Measurements from ENCODE around the gene C6orf163.
"Not testable (repeated sequence)": the region's sequence is repeated elsewhere in the genome, so short reads cannot be mapped to it uniquely, and the experiment has no call there.

The C6orf163 gene

DNA sequence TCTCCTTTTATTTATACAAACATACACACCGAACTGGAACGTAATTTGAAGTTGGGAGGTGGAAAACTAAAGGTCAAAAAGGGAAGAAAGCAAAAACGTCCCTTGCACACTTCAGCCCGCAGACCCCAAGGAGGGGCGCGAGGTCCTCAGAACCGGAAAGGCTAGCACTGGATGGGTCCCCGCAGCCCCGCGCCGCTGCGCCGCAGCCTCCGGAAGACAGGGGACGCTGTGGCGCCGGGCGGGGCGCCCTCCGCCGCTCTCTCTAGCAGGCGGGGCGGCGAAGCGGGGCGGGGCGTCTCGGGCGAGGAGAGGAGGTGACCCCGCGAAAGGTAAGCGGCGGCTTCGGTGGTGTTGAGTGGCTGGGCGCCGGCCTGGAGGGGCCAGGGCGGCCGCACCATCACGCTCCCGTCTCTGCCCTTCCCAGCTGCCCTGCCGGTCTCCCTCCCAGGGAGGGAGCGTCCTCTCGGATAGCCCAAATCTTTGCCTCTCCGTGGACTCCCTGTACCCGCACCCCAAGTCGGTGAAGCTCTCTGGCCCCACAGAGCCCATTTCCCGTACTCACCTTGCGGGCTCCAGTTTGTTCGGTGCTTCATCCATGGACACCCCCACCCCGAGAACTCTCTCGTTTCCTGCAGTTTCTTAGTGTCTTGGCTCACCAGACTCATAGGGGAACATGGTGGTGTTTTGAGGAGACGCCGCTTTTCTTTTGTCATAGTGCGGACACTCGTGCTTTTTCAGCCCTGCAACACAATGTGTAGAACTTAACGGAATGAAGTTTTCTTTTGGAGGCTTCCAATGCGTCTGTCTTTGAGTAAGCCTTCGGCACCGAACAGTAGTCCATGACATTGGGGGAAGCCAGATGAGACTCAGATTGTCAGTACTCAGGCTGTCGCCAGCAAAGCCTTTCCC, 22.1 kb upstream of the C6orf163 start, which contains the start of gene SMIM8:
TSS of gene SMIM8 (plus strand) at position 285 of the 909 bp plus-strand sequence. CDS start 14,444 bp downstream, outside the sequence.
- no peak for DNase-seq (ENCODE audit: low read depth)
- H3K4me3 ChIP-seq (ENCODE audit: control insufficient read depth, low read depth, low read length): peak within 1 kb of the TSS; percentile 90
- TF ChIP-seq, protein P1, sequence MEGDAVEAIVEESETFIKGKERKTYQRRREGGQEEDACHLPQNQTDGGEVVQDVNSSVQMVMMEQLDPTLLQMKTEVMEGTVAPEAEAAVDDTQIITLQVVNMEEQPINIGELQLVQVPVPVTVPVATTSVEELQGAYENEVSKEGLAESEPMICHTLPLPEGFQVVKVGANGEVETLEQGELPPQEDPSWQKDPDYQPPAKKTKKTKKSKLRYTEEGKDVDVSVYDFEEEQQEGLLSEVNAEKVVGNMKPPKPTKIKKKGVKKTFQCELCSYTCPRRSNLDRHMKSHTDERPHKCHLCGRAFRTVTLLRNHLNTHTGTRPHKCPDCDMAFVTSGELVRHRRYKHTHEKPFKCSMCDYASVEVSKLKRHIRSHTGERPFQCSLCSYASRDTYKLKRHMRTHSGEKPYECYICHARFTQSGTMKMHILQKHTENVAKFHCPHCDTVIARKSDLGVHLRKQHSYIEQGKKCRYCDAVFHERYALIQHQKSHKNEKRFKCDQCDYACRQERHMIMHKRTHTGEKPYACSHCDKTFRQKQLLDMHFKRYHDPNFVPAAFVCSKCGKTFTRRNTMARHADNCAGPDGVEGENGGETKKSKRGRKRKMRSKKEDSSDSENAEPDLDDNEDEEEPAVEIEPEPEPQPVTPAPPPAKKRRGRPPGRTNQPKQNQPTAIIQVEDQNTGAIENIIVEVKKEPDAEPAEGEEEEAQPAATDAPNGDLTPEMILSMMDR (IDR thresholded peaks at IDR 0.05; ENCODE audit: control insufficient read depth, insufficient read depth, low read depth, low read length, missing control alignments): peak; percentile 81

DNA sequence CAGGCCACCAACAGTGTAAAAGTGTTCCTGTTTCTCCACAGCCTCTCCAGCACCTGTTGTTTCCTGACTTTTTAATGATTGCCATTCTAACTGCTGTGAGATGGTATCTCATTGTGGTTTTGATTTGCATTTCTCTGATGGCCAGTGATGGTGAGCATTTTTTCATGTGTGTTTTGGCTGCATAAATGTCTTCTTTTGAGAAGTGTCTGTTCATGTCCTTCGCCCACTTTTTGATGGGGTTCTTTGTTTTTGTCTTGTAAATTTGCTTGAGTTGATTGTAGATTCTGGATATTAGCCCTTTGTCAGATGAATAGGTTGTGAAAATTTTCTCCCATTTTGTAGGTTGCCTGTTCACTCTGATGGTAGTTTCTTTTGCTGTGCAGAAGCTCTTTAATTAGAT, 20.7 kb upstream of the C6orf163 start:
- H3K4me3 ChIP-seq (ENCODE audit: control insufficient read depth, low read depth, low read length); DNase-seq (ENCODE audit: low read depth): not testable (repeated sequence)

DNA sequence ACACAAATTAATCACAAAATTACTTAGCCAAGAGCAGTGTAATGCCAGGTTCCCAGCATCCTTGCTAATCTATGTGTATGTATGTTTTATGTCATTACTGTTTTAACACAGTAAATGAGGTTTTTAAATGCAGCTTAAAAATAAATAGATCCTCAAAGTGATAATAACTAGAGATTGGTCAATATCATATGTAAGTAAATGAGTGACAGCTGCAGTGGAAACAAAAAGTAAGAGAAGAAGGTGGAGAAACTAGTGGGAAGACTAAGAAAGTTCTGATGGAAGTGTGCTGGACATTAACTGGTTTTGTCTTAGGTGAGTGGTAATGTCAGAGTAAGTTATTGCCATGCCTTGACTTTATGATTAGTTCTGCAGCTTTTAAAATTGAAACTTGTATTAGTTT, 13.7 kb upstream of the C6orf163 start:
- DNase-seq (ENCODE audit: low read depth): no peak
- TF ChIP-seq, protein P1 (IDR thresholded peaks at IDR 0.05; ENCODE audit: control insufficient read depth, insufficient read depth, low read depth, low read length, missing control alignments): no peak
- H3K4me3 ChIP-seq (ENCODE audit: control insufficient read depth, low read depth, low read length): no peak overlapping the region

DNA sequence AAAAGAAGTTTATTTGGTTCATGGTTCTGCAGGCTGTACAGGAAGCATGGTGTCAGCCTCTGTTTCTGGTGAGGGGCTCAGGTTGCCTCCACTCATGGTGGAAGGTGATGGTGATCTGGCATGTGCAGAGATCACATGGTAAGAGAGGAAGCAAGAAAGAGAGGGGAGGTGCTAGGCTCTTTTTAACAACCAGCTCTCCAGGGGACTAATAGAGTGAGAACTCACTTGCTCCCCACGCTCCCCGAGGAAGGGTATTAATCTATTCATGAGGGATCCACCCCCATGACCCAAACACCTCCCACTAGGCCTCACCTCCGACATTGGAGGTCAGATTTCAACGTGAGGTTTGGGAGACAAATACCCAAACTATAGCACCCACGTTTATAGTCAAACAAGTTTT, 11.6 kb upstream of the C6orf163 start:
- H3K4me3 ChIP-seq (ENCODE audit: control insufficient read depth, low read depth, low read length): no peak overlapping the region
- TF ChIP-seq, protein P1 (IDR thresholded peaks at IDR 0.05; ENCODE audit: control insufficient read depth, insufficient read depth, low read depth, low read length, missing control alignments): no peak
- DNase-seq (ENCODE audit: low read depth): no peak

DNA sequence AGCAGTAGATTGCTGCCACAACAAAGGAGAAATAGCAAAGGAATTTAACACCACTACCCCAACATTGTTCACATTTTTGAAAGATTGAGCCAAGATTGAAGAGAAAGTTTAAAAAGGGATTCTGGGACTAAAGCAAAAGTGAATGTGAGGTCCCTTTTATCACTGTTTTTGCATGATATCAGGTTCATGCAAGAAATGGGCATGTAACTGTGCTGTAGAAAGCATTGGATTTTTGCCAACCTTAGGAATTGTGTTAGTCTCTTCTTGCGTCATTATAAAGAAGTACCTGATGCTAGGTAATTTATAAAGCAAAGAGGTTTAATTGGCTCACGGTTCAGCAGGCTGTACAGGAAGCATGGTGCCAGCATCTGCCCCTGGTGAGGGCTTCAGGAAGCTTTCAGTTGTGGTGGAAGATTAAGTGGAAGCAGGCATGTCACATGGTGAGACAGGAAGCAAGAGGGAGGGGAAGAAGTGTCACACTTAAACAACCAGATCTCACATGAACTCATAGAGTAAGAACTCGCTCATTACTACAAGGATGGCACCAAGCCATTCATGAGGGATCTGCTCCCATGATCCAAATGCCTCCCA, 10.9 kb upstream of the C6orf163 start:
- no peak overlapping the region for H3K4me3 ChIP-seq (ENCODE audit: control insufficient read depth, low read depth, low read length)
- DNase-seq (ENCODE audit: low read depth): no peak
- TF ChIP-seq, protein P1 (IDR thresholded peaks at IDR 0.05; ENCODE audit: control insufficient read depth, insufficient read depth, low read depth, low read length, missing control alignments): no peak

DNA sequence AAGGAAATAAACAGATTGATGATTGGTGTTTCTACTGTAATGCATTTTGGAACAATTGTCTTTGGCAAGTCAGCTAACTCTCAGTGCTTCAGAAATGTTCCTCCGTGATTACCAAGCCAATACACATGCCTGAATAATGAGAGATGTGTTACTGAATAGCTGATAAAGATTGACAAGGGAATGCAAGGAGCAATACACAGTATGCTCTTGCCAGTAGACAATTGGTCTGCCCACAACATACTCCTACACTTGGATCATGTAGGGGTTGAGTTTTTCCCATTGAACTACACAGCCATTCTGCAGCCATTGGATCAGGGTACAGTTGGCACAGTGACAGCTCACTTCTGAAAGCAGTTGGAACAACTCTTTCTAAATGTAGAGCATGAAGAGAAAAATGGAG, 9.9 kb upstream of the C6orf163 start:
- TF ChIP-seq, protein P1 (IDR thresholded peaks at IDR 0.05; ENCODE audit: control insufficient read depth, insufficient read depth, low read depth, low read length, missing control alignments): no peak
- no peak overlapping the region for H3K4me3 ChIP-seq (ENCODE audit: control insufficient read depth, low read depth, low read length)
- no peak for DNase-seq (ENCODE audit: low read depth)

DNA sequence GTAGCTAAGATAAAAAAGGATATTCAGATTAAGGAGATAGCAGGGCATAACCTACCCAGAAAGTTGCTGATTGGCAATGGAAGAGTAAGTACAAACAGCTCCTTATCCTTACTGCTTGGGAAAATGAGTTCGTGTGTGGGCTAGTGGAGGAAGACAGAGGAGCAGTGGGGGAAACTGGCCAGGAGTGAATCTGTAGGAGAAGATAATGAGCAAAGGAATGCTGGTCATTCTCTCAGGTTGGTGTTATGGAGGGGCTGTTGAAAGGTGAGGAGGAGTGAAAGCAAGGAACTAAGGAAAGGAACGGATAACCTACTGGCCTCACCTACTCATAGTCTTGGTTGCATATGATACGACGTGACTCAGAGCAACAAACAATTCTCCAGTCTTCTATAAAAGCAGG, 8.2 kb upstream of the C6orf163 start:
- no peak overlapping the region for H3K4me3 ChIP-seq (ENCODE audit: control insufficient read depth, low read depth, low read length)
- DNase-seq (ENCODE audit: low read depth): no peak
- TF ChIP-seq, protein P1 (IDR thresholded peaks at IDR 0.05; ENCODE audit: control insufficient read depth, insufficient read depth, low read depth, low read length, missing control alignments): no peak

Measured in AG09309 (cell line).